Measurements from ENCODE around the gene ADAP1. TPM values are rescaled to one million over a fixed set of nuclear protein-coding genes. Genes with fewer than 3 reads are reported as not detected.

ADAP1 gene
- total RNA-seq, 1 donor: 0.72 TPM

- no peak for DNase-seq (ENCODE audit: low read depth)
- H3K4me3 ChIP-seq (ENCODE audit: low read depth, low read length): no peak overlapping the region
- TF ChIP-seq CTCF (IDR thresholded peaks at IDR 0.05; ENCODE audit: insufficient read depth, low read length): no peak
These were observed 105.3 kb downstream of the ADAP1 start for GRCh38 chr7:849145-849544.

Other genes starting within 250 kb of the ADAP1 start
- gene DNAAF5, start 228.0 kb downstream of the ADAP1 start, total RNA-seq (ENCODE audit: low replicate concordance): 10.5 and 22.0 TPM in 2 replicates
- gene PRKAR1B, start 227.4 kb downstream of the ADAP1 start, total RNA-seq (ENCODE audit: low replicate concordance): 7.0 and 10.1 TPM in 2 replicates
- gene SUN1, start 122.2 kb downstream of the ADAP1 start, total RNA-seq (ENCODE audit: low replicate concordance): 202 and 211 TPM in 2 replicates
- 13.5 and 14.2 TPM in 2 replicates for gene GET4, start 78.1 kb downstream of the ADAP1 start, total RNA-seq (ENCODE audit: low replicate concordance)
- gene COX19, start 20.9 kb upstream of the ADAP1 start, total RNA-seq (ENCODE audit: low replicate concordance): 12.5 and 15.0 TPM in 2 replicates
- gene CYP2W1, start 28.5 kb upstream of the ADAP1 start, total RNA-seq (ENCODE audit: low replicate concordance): not detected in 2 replicates
- gene GPR146, start 89.9 kb upstream of the ADAP1 start, total RNA-seq (ENCODE audit: low replicate concordance): 1.2 and 1.6 TPM in 2 replicates
- 2.9 and 6.4 TPM in 2 replicates for gene GPER1, start 133.4 kb upstream of the ADAP1 start, total RNA-seq (ENCODE audit: low replicate concordance)
- 14.6 and 16.6 TPM in 2 replicates for gene ZFAND2A, start 205.5 kb upstream of the ADAP1 start, total RNA-seq (ENCODE audit: low replicate concordance)